Prostate gland (tissue), 2 donors: ENCODE data around the gene DENND1B.

ENCODE experiments used
- POLR2AphosphoS5 ChIP-seq: sonication (generic); formaldehyde crosslinking; IDR thresholded peaks from one replicate; pipeline ENCODE4 v1.6.1; 2017; ENCODE audit warnings: antibody characterized with exemption
- TF ChIP-seq, protein P1 (sequence below), 4 experiments: fragments of 200-600 bp in 2 of 4; fragments of 450-650 bp in 2 of 4; sonication (generic) in 2 of 4; IDR thresholded peaks; 1 replicate in 3 of 4; 2 replicates in 1 of 4; pipeline ENCODE4 v1.5.1; 2016 to 2019; ENCODE audit warnings: antibody characterized with exemption in 4 of 4, mild to moderate bottlenecking in 2 of 4, moderate library complexity in 2 of 4

DNA sequence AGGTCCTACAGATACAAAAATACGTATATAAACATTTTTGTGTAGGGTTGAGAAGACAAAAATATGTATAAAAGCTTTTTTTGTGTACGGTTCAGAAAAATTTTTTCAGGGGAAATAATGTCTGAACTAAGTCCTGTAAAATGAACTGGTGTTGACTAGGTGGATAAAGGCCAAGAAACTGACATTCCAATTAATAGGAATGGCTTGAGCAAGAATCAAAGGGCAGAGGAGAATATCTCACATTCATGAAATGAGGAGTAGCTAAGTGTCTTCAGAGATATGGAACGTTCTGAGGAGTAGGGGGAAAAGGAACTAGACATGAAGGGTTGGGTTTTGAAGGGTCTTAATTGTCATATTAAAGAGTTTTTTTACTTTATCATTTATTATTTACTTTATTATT, 231.2 kb downstream of the DENND1B start:
- TF ChIP-seq, protein P1, sequence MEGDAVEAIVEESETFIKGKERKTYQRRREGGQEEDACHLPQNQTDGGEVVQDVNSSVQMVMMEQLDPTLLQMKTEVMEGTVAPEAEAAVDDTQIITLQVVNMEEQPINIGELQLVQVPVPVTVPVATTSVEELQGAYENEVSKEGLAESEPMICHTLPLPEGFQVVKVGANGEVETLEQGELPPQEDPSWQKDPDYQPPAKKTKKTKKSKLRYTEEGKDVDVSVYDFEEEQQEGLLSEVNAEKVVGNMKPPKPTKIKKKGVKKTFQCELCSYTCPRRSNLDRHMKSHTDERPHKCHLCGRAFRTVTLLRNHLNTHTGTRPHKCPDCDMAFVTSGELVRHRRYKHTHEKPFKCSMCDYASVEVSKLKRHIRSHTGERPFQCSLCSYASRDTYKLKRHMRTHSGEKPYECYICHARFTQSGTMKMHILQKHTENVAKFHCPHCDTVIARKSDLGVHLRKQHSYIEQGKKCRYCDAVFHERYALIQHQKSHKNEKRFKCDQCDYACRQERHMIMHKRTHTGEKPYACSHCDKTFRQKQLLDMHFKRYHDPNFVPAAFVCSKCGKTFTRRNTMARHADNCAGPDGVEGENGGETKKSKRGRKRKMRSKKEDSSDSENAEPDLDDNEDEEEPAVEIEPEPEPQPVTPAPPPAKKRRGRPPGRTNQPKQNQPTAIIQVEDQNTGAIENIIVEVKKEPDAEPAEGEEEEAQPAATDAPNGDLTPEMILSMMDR (IDR thresholded peaks at IDR 0.05), result no peak
- TF ChIP-seq POLR2AphosphoS5, result no peak
